Natural killer cell (primary cell): Measurements from ENCODE around the gene RBM38. TPM values are rescaled to one million over a fixed set of nuclear protein-coding genes. Genes with fewer than 3 reads are reported as not detected.
"Not testable (repeated sequence)": the region's sequence is repeated elsewhere in the genome, so short reads cannot be mapped to it uniquely, and the experiment has no call there.

ENCODE experiments used
- ATAC-seq, 3 donors: fragments of 150-1000 bp in 2 of 3; fragments of 200-7000 bp in 1 of 3; cut with Tn5 transposase; 1 replicate in 1 of 3; 2 replicates in 2 of 3; pipeline ENCODE4 v1.10.0; 2021; ENCODE audit warnings: mild to moderate bottlenecking in 2 of 3, moderate library complexity in 2 of 3
- DNase-seq, 2 donors: peaks; one replicate each; pipeline versions ENCODE4 v3.0.0 to v3.0.0-alpha.2; 2013 to 2021; ENCODE audit warnings: mixed read lengths in 1 of 2
- H3K27ac ChIP-seq: one replicate; pipeline ENCODE4 v1.5.1; 2013; ENCODE audit warnings: mild to moderate bottlenecking, low read length
- H3K27me3 ChIP-seq: one replicate; pipeline ENCODE4 v1.6.1; 2013; ENCODE audit warnings: low read length; ENCODE audit not compliant: control insufficient read depth, insufficient read depth
- H3K36me3 ChIP-seq: one replicate; pipeline ENCODE4 v1.6.1; 2013; ENCODE audit warnings: low read length; ENCODE audit not compliant: control insufficient read depth, insufficient read depth
- H3K4me1 ChIP-seq: one replicate; pipeline ENCODE4 v1.6.1; 2013; ENCODE audit warnings: low read length; ENCODE audit not compliant: control insufficient read depth, insufficient read depth
- H3K4me3 ChIP-seq: one replicate; pipeline ENCODE4 v1.5.1; 2013; ENCODE audit warnings: low read length
- H3K9me3 ChIP-seq: one replicate; pipeline ENCODE4 v1.6.1; 2013; ENCODE audit warnings: low read length; ENCODE audit not compliant: control insufficient read depth, insufficient read depth
- H3K27ac Mint-ChIP-seq, 2 donors: one replicate each; pipeline ENCODE4 v1.8.0; 2022; ENCODE audit warnings: mild to moderate bottlenecking in 2 of 2, mixed read lengths in 2 of 2, moderate library complexity in 1 of 2
- H3K27me3 Mint-ChIP-seq, 2 donors: one replicate each; pipeline ENCODE4 v1.8.0; 2022; ENCODE audit warnings: low read depth in 2 of 2, mixed read lengths in 2 of 2
- H3K36me3 Mint-ChIP-seq: one replicate; pipeline ENCODE4 v1.8.0; 2022; ENCODE audit warnings: mixed read lengths
- H3K4me1 Mint-ChIP-seq, 2 donors: one replicate each; pipeline ENCODE4 v1.8.0; 2022; ENCODE audit warnings: mixed read lengths in 2 of 2
- H3K4me3 Mint-ChIP-seq: one replicate; pipeline ENCODE4 v1.8.0; 2022; ENCODE audit warnings: mild to moderate bottlenecking, moderate library complexity, mixed read lengths
- H3K9me3 Mint-ChIP-seq, 2 donors: one replicate each; pipeline ENCODE4 v1.8.0; 2022; ENCODE audit warnings: mixed read lengths in 2 of 2
- CTCF ChIP-seq: fragments of 200-600 bp; IDR thresholded peaks from one replicate; pipeline ENCODE4 v1.8.0; 2022; ENCODE audit warnings: antibody characterized with exemption
- WGBS: methylation state at CpG from one replicate; pipeline ENCODE4 v1.1.7; 2013; ENCODE audit warnings: missing lambda C conversion rate; ENCODE audit not compliant: insufficient coverage; 5-methylcytosine and 5-hydroxymethylcytosine counted together
- intact Hi-C: fragments of 100-400 bp; cut with micrococcal nuclease; formaldehyde crosslinking; loops from one replicate; pipeline ENCODE4 v1.14.2; 2022
- total RNA-seq, 4 donors: library from RNA; stranded (reverse); fragments of 120-200 nt in 1 of 4; gene quantifications; one replicate each; pipeline versions ENCODE4 v1.2.3 to v1.2.4, GENCODE V29; 2013 to 2022

The RBM38 gene
- total RNA-seq, 3 donors from 2014 or later (not counting 1 experiment from before 2014, with no cell fraction given), result 217 to 392 (median 264) TPM

- Mint-ChIP-seq H3K4me3 (no peak overlapping the region), H3K9me3 (no peaks in the 10 kb centered on the region), H3K36me3 (no peaks in the 10 kb centered on the region), H3K4me1 (peaks cover 0 to 4% of the 10 kb centered on the region in 2 donors), H3K27ac (no peak overlapping the region), H3K27me3 (peaks cover 11 to 27% of the 10 kb centered on the region in 2 donors)
- intact Hi-C loops, result loop anchor here (2.0 kb wide), 1 partner anchor 796 kb away; no protein-coding TSS in a partner anchor
- Histone ChIP-seq H3K4me3 (no peak overlapping the region), H3K27me3 (peaks cover 3% of the 10 kb centered on the region), H3K4me1 (peaks cover under 1% of the 10 kb centered on the region), H3K36me3 (no peaks in the 10 kb centered on the region), H3K27ac (no peak overlapping the region), H3K9me3 (no peaks in the 10 kb centered on the region)
- DNase-seq, result peak; percentile 55 to 78
- 0% methylated on average over 2 of the region's 4 CpGs for WGBS
- peak; percentile 35 to 59 (median 40) for ATAC-seq
- TF ChIP-seq CTCF, result peak; percentile 77
These were observed 44.7 kb upstream of the RBM38 start for GRCh38 chr20:57346477-57346876.

- TF ChIP-seq CTCF, result no peak
- Histone ChIP-seq H3K4me3 (no peak overlapping the region), H3K4me1 (peaks cover 10% of the 10 kb centered on the region), H3K27me3 (peaks cover under 1% of the 10 kb centered on the region), H3K36me3 (no peaks in the 10 kb centered on the region), H3K9me3 (no peaks in the 10 kb centered on the region), H3K27ac (no peak overlapping the region)
- 75% methylated on average over 1 of the region's 4 CpGs for WGBS
- Mint-ChIP-seq H3K9me3 (no peaks in the 10 kb centered on the region), H3K4me1 (peaks cover 9 to 14% of the 10 kb centered on the region in 2 donors), H3K36me3 (no peaks in the 10 kb centered on the region), H3K27me3 (peaks cover 4 to 18% of the 10 kb centered on the region in 2 donors), H3K4me3 (no peak overlapping the region), H3K27ac (no peak overlapping the region)
- DNase-seq, result no peak
- ATAC-seq, result no peak
- intact Hi-C loops, result loop anchor here (2.0 kb wide), 1 partner anchor 797 kb away; no protein-coding TSS in a partner anchor
These were observed 43.8 kb upstream of the RBM38 start for GRCh38 chr20:57347393-57347792.

- H3K36me3 Mint-ChIP-seq, H3K27ac ChIP-seq, H3K27ac Mint-ChIP-seq, DNase-seq, H3K9me3 Mint-ChIP-seq, H3K4me1 ChIP-seq, H3K9me3 ChIP-seq, H3K36me3 ChIP-seq, intact Hi-C loops, H3K27me3 ChIP-seq, H3K27me3 Mint-ChIP-seq, H3K4me3 ChIP-seq, H3K4me3 Mint-ChIP-seq, ATAC-seq: not testable (repeated sequence)
- H3K4me1 Mint-ChIP-seq, result peaks cover 18 to 22% of the 10 kb centered on the region in 2 donors
- WGBS, result 82% methylated on average over 39 of the region's 47 CpGs
These were observed 42.8 kb upstream of the RBM38 start for GRCh38 chr20:57348200-57348921.

- H3K36me3 ChIP-seq, H3K36me3 Mint-ChIP-seq, H3K9me3 Mint-ChIP-seq, H3K4me1 ChIP-seq, H3K9me3 ChIP-seq, H3K4me3 ChIP-seq, ATAC-seq, DNase-seq, H3K27me3 ChIP-seq, H3K27ac ChIP-seq, intact Hi-C loops, H3K27me3 Mint-ChIP-seq: not testable (repeated sequence)
- Mint-ChIP-seq H3K4me3 (peak overlapping the region; percentile 35), H3K27ac (peak overlapping the region in 1 of 2 donors; percentile 83), H3K4me1 (peaks cover 24 to 25% of the 10 kb centered on the region in 2 donors)
- WGBS, result 83% methylated on average over 19 of the region's 21 CpGs
These were observed 42.1 kb upstream of the RBM38 start for GRCh38 chr20:57348922-57349574.
